HEK293T (cell line): ENCODE results near the gene FHOD3.

ENCODE experiments used
- CTCF ChIA-PET: fragments of 350-600 bp; formaldehyde crosslinking; extraction: SDS; loops from one replicate; lab custom pipeline; 2021; ENCODE audit warnings: antibody characterized with exemption, inconsistent platforms; lab: Yijun Ruan, JAX
- POLR2A ChIA-PET: fragments of 350-600 bp; formaldehyde crosslinking; extraction: SDS; loops from one replicate; lab custom pipeline; 2020; ENCODE audit warnings: antibody characterized with exemption, inconsistent platforms; lab: Yijun Ruan, JAX
- DNase-seq: peaks from one replicate; pipeline ENCODE4 v3.0.0; 2012; ENCODE audit warnings: mixed read lengths; ENCODE audit errors: extremely low spot score
- ARNT ChIP-seq: fragments of 450-650 bp; IDR thresholded peaks from 2 replicates; pipeline ENCODE4 v1.6.1; 2017; ENCODE audit warnings: mild to moderate bottlenecking
- BHLHE40 ChIP-seq: fragments of 450-650 bp; IDR thresholded peaks from 2 replicates; pipeline ENCODE4 v1.6.1; 2016; ENCODE audit warnings: mild to moderate bottlenecking, moderate library complexity, borderline replicate concordance
- CTBP1 ChIP-seq: fragments of 450-650 bp; IDR thresholded peaks from 2 replicates; pipeline ENCODE4 v1.6.1; 2016; ENCODE audit warnings: borderline replicate concordance
- ELF4 ChIP-seq: fragments of 450-650 bp; IDR thresholded peaks from 2 replicates; pipeline ENCODE4 v1.6.1; 2017; ENCODE audit warnings: antibody characterized with exemption
- FOXA1 ChIP-seq: fragments of 450-650 bp; IDR thresholded peaks from 2 replicates; pipeline ENCODE4 v1.6.1; 2016; ENCODE audit warnings: mild to moderate bottlenecking
- FOXK2 ChIP-seq: fragments of 450-650 bp; IDR thresholded peaks from 2 replicates; pipeline ENCODE4 v1.6.1; 2016; ENCODE audit warnings: mild to moderate bottlenecking
- FOXM1 ChIP-seq: fragments of 450-650 bp; IDR thresholded peaks from 2 replicates; pipeline ENCODE4 v1.6.1; 2017; ENCODE audit warnings: mild to moderate bottlenecking, borderline replicate concordance
- HDGF ChIP-seq: fragments of 450-650 bp; IDR thresholded peaks from 2 replicates; pipeline ENCODE4 v1.6.1; 2017; ENCODE audit warnings: antibody characterized with exemption, borderline replicate concordance
- L3MBTL2 ChIP-seq: fragments of 450-650 bp; conservative IDR thresholded peaks from 2 replicates; pipeline ENCODE4 v1.6.1; 2016; ENCODE audit warnings: mild to moderate bottlenecking
- LEF1 ChIP-seq: fragments of 450-650 bp; IDR thresholded peaks from 2 replicates; pipeline ENCODE4 v1.6.1; 2017; ENCODE audit warnings: mild to moderate bottlenecking, borderline replicate concordance
- NFRKB ChIP-seq: fragments of 450-650 bp; IDR thresholded peaks from 2 replicates; pipeline ENCODE4 v1.6.1; 2016; ENCODE audit warnings: mild to moderate bottlenecking, moderate library complexity
- PKNOX1 ChIP-seq: fragments of 450-650 bp; IDR thresholded peaks from 2 replicates; pipeline ENCODE4 v1.6.1; 2016
- SP1 ChIP-seq: fragments of 450-650 bp; IDR thresholded peaks from 2 replicates; pipeline ENCODE4 v1.6.1; 2017
- SUZ12 ChIP-seq: fragments of 450-650 bp; IDR thresholded peaks from 2 replicates; pipeline ENCODE4 v1.6.1; 2016; ENCODE audit warnings: mild to moderate bottlenecking
- TARDBP ChIP-seq: fragments of 450-650 bp; IDR thresholded peaks from 2 replicates; pipeline ENCODE4 v1.6.1; 2016
- ZNF384 ChIP-seq: fragments of 450-650 bp; IDR thresholded peaks from 2 replicates; pipeline ENCODE4 v1.6.1; 2016

The FHOD3 gene

GRCh38 chr18:36427831-36428230, 130.3 kb downstream of the FHOD3 start:
- POLR2A ChIA-PET: no interaction called here
- DNase-seq: no peak
- TF ChIP-seq BHLHE40 (no peak), LEF1 (no peak), HDGF (no peak), SP1 (no peak), FOXA1 (no peak), NFRKB (no peak), SUZ12 (no peak), TARDBP (no peak), L3MBTL2 (no peak), ARNT (no peak), CTBP1 (no peak), ELF4 (no peak), FOXM1 (no peak)
- CTCF ChIA-PET: no interaction called here

DNA sequence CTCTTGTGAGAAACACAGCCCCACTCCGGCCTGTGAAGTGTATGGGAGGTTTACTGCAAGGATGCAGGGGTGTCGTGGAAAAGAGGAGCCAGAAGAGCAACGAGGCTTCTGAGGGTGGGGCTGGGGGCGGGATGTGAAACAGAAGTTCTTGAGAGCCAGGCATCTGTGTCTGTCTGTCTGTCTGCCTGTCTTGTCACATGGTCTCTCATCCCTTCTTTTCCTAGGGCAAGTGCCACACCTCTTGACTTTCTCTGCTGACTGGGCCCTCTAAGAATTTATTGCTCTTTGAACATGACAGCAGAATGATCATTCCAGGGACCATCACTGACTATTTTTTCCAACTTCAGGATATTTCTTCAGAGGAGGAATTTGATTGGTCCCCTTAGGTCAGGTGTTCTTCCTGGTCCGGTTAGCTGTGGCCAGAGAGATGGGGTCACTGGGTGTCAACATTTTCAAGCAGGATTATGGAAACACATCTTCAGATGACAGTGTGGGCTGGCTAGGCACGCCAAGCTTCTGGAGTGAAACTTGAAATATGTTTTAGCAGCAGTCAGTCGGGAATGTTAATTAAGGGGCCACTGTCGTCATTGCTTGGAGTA, 131.0 kb downstream of the FHOD3 start:
- ChIA-PET POLR2A (no interaction called here), CTCF (no interaction called here)
- DNase-seq: no peak
- TF ChIP-seq CTBP1 (no peak), FOXK2 (no peak), LEF1 (no peak), TARDBP (no peak), ELF4 (no peak), ZNF384 (no peak), BHLHE40 (no peak), FOXA1 (no peak)

DNA sequence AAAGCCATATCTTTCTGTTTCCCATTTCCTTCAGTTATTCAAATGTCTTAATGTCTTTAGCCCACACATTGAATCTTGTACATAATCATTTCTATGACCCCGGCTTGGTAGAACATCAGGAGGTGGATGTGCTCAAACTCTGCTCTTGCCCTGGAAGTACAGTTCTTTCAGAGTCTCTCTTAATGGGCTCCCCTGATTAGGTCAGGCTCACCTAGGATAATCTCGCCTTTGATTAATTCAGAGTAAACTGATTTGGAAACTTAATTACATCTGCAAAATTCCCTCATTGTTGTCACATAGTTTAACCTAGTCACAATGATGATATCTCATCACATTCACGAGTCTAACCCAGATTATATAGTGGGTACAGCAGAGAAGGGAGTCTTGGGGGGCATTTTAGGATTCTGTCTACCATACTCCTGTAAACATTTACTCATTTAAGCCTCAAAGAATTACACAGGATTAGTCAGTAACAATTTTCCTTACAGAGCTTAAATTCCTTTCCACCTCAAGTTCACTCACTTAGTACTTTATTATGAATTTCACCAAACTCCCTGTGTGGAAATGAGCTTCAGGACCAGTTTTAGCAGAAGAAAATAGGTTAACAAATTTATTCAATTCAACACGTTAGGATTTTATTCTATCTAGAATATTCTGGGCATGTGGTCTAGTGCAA, 135.5 kb downstream of the FHOD3 start:
- POLR2A ChIA-PET: no interaction called here
- DNase-seq: no peak

DNA sequence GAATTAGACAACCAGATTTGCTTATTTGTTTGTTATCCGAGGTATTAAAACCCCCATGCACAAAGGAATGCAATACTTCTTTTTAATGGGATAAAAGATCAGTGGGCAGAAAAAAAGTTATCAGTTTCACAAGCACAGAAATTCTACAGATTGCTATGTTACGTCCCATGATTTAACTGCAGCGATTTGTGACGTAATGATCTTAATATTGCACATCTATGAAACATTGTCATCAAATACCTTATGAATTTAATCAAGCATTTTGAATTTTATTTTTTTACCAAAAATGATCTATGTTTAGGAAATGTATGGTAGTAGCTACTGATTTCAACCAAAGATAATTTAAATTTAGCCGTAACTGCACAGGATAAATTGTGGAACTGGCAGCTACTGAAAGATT, 138.9 kb downstream of the FHOD3 start:
- DNase-seq: no peak
- TF ChIP-seq L3MBTL2: no peak
- POLR2A ChIA-PET: no interaction called here
- CTCF ChIA-PET: interaction anchor here (1.2 kb wide), 1 partner anchor 14 kb away, joined by 3 read pairs; no protein-coding TSS in a partner anchor

More for the DNA sequence above, 135.5 kb downstream of the FHOD3 start:
- CTCF ChIA-PET: no interaction called here
- TF ChIP-seq SP1 (no peak), TARDBP (no peak), SUZ12 (no peak), FOXK2 (no peak), HDGF (no peak), LEF1 (no peak), CTBP1 (no peak), ELF4 (no peak), ZNF384 (no peak), PKNOX1 (no peak), NFRKB (no peak), ARNT (no peak), FOXA1 (no peak), FOXM1 (no peak), BHLHE40 (no peak)

DNA sequence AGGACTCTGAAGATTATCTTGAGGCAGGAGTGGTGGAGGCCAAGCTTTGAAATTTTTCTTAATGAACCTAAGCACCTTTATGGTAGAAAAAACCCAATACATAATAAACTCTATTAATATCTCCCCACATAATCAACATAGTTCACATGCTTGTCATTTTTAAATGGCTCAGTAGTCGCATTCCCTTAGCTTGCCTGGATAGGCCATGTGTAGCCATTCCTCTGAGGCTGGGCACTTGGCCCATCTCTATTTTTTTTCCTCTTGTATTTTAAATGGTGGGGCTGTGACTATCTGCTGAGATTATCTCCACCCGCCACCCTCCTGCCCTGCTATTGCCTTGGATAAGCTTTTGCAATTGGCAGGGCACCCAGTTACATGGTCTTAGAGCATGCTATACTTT, 143.1 kb downstream of the FHOD3 start:
- TF ChIP-seq ELF4 (no peak), PKNOX1 (no peak), CTBP1 (no peak), L3MBTL2 (no peak), TARDBP (no peak), FOXM1 (no peak), SUZ12 (no peak), ARNT (no peak), FOXA1 (no peak), HDGF (no peak), NFRKB (no peak)
- ChIA-PET POLR2A (no interaction called here), CTCF (interaction anchor here (0.6 to 1.7 kb wide), 4 partner anchors 19 to 145 kb away, joined by 3 to 5 read pairs (median 3); no protein-coding TSS in a partner anchor)
- DNase-seq: no peak

DNA sequence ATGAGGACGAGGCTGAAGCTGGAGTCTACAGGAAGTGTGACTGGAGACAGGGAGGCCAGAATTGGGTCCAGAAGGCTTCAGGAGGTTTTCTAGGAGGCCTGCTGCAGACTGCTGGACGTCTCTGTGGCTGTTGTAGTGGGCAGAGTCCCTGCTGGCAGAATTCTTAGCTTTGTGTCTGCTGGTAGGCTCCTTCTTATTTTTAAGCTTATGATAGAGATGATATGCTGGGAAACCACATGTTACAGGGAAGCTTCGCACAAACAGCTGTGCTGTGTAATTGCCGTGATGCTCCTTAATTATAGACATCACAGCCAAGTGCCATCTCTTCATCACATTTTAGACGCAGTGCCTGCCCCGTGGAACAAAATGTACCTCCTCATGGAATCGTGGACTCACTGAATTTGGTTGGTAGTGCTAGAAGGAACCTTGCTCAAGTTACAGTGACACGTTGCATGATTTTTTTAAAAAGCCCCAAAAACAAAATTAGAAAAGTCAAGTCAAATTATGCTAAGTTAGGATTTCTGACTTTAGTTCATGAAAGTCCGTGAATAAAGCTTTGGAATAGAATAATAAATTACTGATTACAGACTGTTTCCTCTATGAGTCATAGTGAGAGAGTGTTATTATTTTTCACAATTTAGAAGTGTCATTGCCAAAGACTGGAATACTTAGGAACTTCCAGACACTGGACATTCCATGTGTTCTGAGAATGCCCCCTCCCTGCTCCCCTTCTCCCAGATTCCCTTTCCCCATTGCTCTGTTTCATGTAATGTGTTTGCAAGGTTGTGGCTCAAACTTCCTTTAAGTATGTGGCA, 144.1 kb downstream of the FHOD3 start:
- DNase-seq: no peak
- TF ChIP-seq SP1 (no peak), HDGF (no peak), TARDBP (no peak), FOXK2 (no peak), ARNT (no peak), BHLHE40 (no peak), PKNOX1 (no peak), FOXA1 (no peak), SUZ12 (no peak), FOXM1 (no peak), L3MBTL2 (no peak), CTBP1 (no peak)
- CTCF ChIA-PET: interaction anchor here (0.6 to 1.7 kb wide), 2 partner anchors 20 to 146 kb away, joined by 3 to 5 read pairs; no protein-coding TSS in a partner anchor

More for the DNA sequence above, 144.1 kb downstream of the FHOD3 start:
- POLR2A ChIA-PET: no interaction called here
